Esophagus squamous epithelium (tissue), 4 donors: ENCODE results near the gene BAIAP2.
A peak's percentile ranks its signal among the peaks of the same experiment; 100 is the strongest.

Source experiments
- POLR2A ChIP-seq, 4 donors: fragments of 450-650 bp; IDR thresholded peaks; one replicate each; pipeline ENCODE4 v1.6.1; 2017; ENCODE audit warnings: antibody characterized with exemption in 4 of 4, mild to moderate bottlenecking in 4 of 4, moderate library complexity in 3 of 4
- TF ChIP-seq, protein P1 (sequence below), 6 experiments: fragments of 450-650 bp in 4 of 6; fragments of 200-600 bp in 2 of 6; sonication (generic) in 2 of 6; IDR thresholded peaks; one replicate each; pipeline ENCODE4 v1.5.1; 2016 to 2019; ENCODE audit warnings: antibody characterized with exemption in 6 of 6, mild to moderate bottlenecking in 4 of 6, moderate library complexity in 4 of 6

DNA sequence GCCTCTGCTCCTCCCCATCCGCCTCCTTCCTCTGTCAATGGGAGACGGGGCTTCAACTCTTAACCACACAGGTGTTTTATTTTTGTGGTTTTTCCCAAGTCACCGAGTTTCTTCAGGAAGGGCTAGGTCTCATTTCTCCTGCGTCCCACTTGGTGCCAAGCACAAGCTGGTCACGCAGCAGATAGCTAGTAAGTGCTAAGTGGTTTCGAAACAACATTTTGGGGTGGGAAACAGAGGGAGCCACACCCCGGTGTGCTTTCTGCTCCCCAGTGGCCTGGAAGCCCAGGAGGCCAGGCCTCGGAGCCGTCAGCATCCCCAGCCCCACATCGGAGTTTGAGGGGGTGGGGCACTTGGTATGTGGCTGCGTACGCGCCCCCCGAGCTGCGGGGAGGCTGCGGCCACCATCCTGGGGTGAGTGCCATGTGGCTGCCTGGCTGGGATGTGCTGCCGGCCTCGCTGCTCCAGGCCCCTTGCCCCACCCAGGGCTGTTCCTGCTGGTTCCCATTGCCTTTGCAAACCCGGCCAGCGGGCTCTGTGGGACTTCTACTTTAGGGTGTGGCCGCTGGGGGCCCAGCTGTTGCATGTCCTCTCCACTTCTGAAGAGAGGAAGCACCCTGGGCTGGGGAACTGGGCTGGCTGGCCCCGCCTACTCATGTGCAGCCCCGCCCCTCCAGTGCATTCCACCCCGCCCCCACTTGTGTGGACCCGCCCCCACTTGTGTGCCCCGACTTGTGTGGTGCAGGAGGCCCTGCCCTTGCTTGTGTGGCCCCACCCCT, 55.6 kb downstream of the BAIAP2 start:
- TF ChIP-seq POLR2A (IDR thresholded peaks at IDR 0.05): peak in 2 of 4 donors; percentile 36 to 79
- TF ChIP-seq, protein P1, sequence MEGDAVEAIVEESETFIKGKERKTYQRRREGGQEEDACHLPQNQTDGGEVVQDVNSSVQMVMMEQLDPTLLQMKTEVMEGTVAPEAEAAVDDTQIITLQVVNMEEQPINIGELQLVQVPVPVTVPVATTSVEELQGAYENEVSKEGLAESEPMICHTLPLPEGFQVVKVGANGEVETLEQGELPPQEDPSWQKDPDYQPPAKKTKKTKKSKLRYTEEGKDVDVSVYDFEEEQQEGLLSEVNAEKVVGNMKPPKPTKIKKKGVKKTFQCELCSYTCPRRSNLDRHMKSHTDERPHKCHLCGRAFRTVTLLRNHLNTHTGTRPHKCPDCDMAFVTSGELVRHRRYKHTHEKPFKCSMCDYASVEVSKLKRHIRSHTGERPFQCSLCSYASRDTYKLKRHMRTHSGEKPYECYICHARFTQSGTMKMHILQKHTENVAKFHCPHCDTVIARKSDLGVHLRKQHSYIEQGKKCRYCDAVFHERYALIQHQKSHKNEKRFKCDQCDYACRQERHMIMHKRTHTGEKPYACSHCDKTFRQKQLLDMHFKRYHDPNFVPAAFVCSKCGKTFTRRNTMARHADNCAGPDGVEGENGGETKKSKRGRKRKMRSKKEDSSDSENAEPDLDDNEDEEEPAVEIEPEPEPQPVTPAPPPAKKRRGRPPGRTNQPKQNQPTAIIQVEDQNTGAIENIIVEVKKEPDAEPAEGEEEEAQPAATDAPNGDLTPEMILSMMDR (IDR thresholded peaks at IDR 0.05): peak in 1 of 6 experiments; percentile 10
